A673 (cell line): ENCODE results near the gene KCTD2.

Experiments
- EZH2 ChIP-seq: fragments of 200-600 bp; sonication (generic); IDR thresholded peaks from 2 replicates; pipeline ENCODE4 v1.6.1; 2017; ENCODE audit warnings: borderline replicate concordance, low read depth, mild to moderate bottlenecking, mixed read lengths, antibody characterized with exemption, low read length; ENCODE audit not compliant: poor library complexity, severe bottlenecking
- TF ChIP-seq, protein P1 (sequence below): fragments of 300-800, 200-600 bp; sonication (generic); conservative IDR thresholded peaks from 2 replicates; pipeline ENCODE4 v1.5.1; 2017; ENCODE audit warnings: low read depth, mild to moderate bottlenecking, antibody characterized with exemption, low read length, moderate library complexity, mixed read lengths

DNA sequence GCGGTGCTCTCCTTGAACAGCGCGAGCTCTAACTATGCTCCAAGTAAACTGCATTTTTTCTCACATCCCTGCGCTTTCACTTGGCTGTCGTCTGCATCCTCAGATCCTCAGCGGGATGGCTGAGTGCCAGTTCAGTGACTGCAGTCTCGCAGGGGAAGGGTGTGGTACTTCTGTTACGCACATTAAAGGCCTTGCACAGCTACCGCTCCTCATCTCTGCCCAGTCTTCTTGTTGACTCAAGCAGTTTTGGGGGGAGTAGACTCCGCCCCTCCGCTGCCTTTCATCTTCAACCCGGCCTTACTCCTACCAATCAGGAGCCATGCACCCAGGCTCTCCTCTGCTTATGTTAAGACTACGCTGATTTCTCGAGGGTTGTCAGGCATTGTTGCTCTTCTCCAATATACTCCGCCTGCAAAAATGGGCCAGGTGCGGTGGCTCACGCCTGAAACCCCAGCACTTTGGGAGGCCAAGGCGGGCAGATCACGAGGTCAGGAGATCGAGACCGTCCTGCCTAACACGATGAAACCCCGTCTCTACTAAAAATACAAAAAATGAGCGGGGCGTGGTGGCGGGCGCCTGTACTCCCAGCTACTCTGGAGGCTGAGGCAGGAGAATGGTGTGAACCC, 10.3 kb upstream of the KCTD2 start:
- TF ChIP-seq, protein P1, sequence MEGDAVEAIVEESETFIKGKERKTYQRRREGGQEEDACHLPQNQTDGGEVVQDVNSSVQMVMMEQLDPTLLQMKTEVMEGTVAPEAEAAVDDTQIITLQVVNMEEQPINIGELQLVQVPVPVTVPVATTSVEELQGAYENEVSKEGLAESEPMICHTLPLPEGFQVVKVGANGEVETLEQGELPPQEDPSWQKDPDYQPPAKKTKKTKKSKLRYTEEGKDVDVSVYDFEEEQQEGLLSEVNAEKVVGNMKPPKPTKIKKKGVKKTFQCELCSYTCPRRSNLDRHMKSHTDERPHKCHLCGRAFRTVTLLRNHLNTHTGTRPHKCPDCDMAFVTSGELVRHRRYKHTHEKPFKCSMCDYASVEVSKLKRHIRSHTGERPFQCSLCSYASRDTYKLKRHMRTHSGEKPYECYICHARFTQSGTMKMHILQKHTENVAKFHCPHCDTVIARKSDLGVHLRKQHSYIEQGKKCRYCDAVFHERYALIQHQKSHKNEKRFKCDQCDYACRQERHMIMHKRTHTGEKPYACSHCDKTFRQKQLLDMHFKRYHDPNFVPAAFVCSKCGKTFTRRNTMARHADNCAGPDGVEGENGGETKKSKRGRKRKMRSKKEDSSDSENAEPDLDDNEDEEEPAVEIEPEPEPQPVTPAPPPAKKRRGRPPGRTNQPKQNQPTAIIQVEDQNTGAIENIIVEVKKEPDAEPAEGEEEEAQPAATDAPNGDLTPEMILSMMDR = no peak
- no peak for TF ChIP-seq EZH2
